SK-N-SH treated with all-trans-retinoic acid at 6 μM for 48 hours (cell line): ENCODE results near the gene CYP24A1.

Experiments used
- ATAC-seq: fragments of 200-7000 bp; cut with Tn5 transposase; 3 replicates; pipeline ENCODE4 v1.9.1; 2020; ENCODE audit warnings: mild to moderate bottlenecking, moderate library complexity
- ARNTL ChIP-seq: fragments of 450-650 bp; formaldehyde crosslinking; IDR thresholded peaks from 2 replicates; pipeline ENCODE4 v1.5.0; 2020; ENCODE audit warnings: low read depth, mild to moderate bottlenecking, moderate library complexity, borderline replicate concordance
- CSDC2 ChIP-seq: fragments of 250-450 bp; sonication (Bioruptor Pico); IDR thresholded peaks from 2 replicates; pipeline ENCODE4 v1.5.0; 2020; ENCODE audit warnings: mild to moderate bottlenecking, moderate library complexity
- CSRNP3 ChIP-seq: fragments of 250-450 bp; sonication (Bioruptor Pico); IDR thresholded peaks from 2 replicates; pipeline ENCODE4 v1.5.1; 2021; ENCODE audit warnings: mild to moderate bottlenecking, moderate library complexity
- ESRRG ChIP-seq: fragments of 250-450 bp; sonication (Bioruptor Pico); IDR thresholded peaks from 2 replicates; pipeline ENCODE4 v1.6.1; 2021; ENCODE audit warnings: mild to moderate bottlenecking
- GLIS3 ChIP-seq: fragments of 250-450 bp; sonication (Bioruptor Pico); IDR thresholded peaks from 2 replicates; pipeline ENCODE4 v1.5.0; 2020; ENCODE audit warnings: mild to moderate bottlenecking, moderate library complexity
- ISL1 ChIP-seq: fragments of 250-450 bp; sonication (Bioruptor Pico); IDR thresholded peaks from 2 replicates; pipeline ENCODE4 v2.1.2; 2022; ENCODE audit warnings: mild to moderate bottlenecking, moderate library complexity
- OSR1 ChIP-seq: fragments of 250-450 bp; sonication (Bioruptor Pico); IDR thresholded peaks from 2 replicates; pipeline ENCODE4 v1.8.0; 2022; ENCODE audit warnings: moderate library complexity, mild to moderate bottlenecking, inconsistent platforms
- POU6F1 ChIP-seq: fragments of 250-450 bp; sonication (Bioruptor Pico); IDR thresholded peaks from 2 replicates; pipeline ENCODE4 v1.8.0; 2021; ENCODE audit warnings: low read depth, mild to moderate bottlenecking, moderate library complexity, borderline replicate concordance
- PPARA ChIP-seq: fragments of 250-450 bp; sonication (Bioruptor Pico); IDR thresholded peaks from 2 replicates; pipeline ENCODE4 v1.5.0; 2020; ENCODE audit warnings: mild to moderate bottlenecking, borderline replicate concordance
- RARB ChIP-seq: fragments of 250-450 bp; sonication (Bioruptor Pico); IDR thresholded peaks from 2 replicates; pipeline ENCODE4 v1.8.0; 2021; ENCODE audit warnings: mild to moderate bottlenecking, moderate library complexity
- SNAI2 ChIP-seq: fragments of 250-450 bp; sonication (Bioruptor Pico); IDR thresholded peaks from 2 replicates; pipeline ENCODE4 v1.5.0; 2020; ENCODE audit warnings: mild to moderate bottlenecking, moderate library complexity
- TOX ChIP-seq: fragments of 250-450 bp; sonication (Bioruptor Pico); IDR thresholded peaks from 2 replicates; pipeline ENCODE4 v1.8.0; 2021; ENCODE audit warnings: mild to moderate bottlenecking, moderate library complexity, borderline replicate concordance
- ZC3H10 ChIP-seq: fragments of 250-450 bp; sonication (Bioruptor Pico); IDR thresholded peaks from 2 replicates; pipeline ENCODE4 v1.5.1; 2021; ENCODE audit warnings: mild to moderate bottlenecking, moderate library complexity
- ZFP30 ChIP-seq: fragments of 450-650 bp; formaldehyde crosslinking; IDR thresholded peaks from 2 replicates; pipeline ENCODE4 v1.5.0; 2022; ENCODE audit warnings: mild to moderate bottlenecking, moderate library complexity
- ZNF565 ChIP-seq: fragments of 450-650 bp; formaldehyde crosslinking; conservative IDR thresholded peaks from 2 replicates; pipeline ENCODE4 v1.5.0; 2020; ENCODE audit warnings: low read depth, mild to moderate bottlenecking, moderate library complexity
- ZNF70 ChIP-seq: fragments of 450-650 bp; formaldehyde crosslinking; IDR thresholded peaks from 2 replicates; pipeline ENCODE4 v1.5.0; 2020; ENCODE audit warnings: mild to moderate bottlenecking, moderate library complexity
- ZNF8 ChIP-seq: fragments of 450-650 bp; formaldehyde crosslinking; IDR thresholded peaks from 2 replicates; pipeline ENCODE4 v1.5.0; 2020; ENCODE audit warnings: mild to moderate bottlenecking, moderate library complexity
- TF ChIP-seq, protein P1 (sequence below): fragments of 250-450 bp; sonication (Bioruptor Pico); IDR thresholded peaks from 2 replicates; pipeline ENCODE4 v1.5.0; 2020; ENCODE audit warnings: mild to moderate bottlenecking, moderate library complexity
- TF ChIP-seq, protein P2 (sequence below): fragments of 250-450 bp; sonication (Bioruptor Pico); IDR thresholded peaks from 2 replicates; pipeline ENCODE4 v1.5.1; 2020; ENCODE audit warnings: low read depth, mild to moderate bottlenecking, moderate library complexity

The CYP24A1 gene

DNA sequence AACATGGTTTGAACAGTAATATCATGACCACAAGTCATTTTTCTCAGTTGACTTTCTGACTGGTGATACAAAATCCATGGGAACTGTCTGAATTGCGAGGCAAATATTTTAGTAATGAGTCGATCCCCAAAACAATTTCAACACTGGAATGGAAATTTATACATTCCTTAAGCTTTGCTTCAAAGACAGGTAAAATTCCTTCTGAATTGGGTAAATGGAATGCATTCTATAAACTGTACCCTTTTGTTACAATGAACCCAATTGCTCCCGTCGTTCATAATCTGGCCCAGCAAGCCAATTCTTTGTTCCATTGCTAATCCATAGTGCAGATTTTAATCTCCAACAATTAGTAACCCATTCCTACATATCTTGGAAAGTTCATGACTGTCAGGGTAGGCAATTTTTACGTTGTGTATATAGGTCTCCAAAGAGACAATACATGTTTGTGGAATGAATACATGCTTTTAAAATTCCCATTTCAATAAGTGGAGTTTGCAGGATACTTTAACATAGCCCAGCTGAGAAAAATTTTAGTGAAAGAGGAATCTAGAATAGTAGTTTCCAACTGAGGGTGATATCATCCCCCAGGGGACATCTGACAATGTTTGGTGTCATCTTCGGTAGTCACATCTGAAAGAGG lies 32.7 kb downstream of the CYP24A1 start:
- peak; percentile 63 for ATAC-seq
- peak; percentile 69 for TF ChIP-seq ISL1 (CRISPR knock-in tag)
- TF ChIP-seq, protein P1, sequence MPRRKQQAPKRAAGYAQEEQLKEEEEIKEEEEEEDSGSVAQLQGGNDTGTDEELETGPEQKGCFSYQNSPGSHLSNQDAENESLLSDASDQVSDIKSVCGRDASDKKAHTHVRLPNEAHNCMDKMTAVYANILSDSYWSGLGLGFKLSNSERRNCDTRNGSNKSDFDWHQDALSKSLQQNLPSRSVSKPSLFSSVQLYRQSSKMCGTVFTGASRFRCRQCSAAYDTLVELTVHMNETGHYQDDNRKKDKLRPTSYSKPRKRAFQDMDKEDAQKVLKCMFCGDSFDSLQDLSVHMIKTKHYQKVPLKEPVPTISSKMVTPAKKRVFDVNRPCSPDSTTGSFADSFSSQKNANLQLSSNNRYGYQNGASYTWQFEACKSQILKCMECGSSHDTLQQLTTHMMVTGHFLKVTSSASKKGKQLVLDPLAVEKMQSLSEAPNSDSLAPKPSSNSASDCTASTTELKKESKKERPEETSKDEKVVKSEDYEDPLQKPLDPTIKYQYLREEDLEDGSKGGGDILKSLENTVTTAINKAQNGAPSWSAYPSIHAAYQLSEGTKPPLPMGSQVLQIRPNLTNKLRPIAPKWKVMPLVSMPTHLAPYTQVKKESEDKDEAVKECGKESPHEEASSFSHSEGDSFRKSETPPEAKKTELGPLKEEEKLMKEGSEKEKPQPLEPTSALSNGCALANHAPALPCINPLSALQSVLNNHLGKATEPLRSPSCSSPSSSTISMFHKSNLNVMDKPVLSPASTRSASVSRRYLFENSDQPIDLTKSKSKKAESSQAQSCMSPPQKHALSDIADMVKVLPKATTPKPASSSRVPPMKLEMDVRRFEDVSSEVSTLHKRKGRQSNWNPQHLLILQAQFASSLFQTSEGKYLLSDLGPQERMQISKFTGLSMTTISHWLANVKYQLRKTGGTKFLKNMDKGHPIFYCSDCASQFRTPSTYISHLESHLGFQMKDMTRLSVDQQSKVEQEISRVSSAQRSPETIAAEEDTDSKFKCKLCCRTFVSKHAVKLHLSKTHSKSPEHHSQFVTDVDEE (CRISPR knock-in tag): no peak
- no peak for TF ChIP-seq TOX (CRISPR knock-in tag)
- TF ChIP-seq ZNF565: no peak
- TF ChIP-seq, protein P2, sequence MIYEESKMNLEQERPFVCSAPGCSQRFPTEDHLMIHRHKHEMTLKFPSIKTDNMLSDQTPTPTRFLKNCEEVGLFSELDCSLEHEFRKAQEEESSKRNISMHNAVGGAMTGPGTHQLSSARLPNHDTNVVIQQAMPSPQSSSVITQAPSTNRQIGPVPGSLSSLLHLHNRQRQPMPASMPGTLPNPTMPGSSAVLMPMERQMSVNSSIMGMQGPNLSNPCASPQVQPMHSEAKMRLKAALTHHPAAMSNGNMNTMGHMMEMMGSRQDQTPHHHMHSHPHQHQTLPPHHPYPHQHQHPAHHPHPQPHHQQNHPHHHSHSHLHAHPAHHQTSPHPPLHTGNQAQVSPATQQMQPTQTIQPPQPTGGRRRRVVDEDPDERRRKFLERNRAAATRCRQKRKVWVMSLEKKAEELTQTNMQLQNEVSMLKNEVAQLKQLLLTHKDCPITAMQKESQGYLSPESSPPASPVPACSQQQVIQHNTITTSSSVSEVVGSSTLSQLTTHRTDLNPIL (CRISPR knock-in tag): peak; percentile 17; the same call in 1 of the 2 replicates
- no peak for TF ChIP-seq ESRRG (CRISPR knock-in tag)
- TF ChIP-seq ZC3H10 (CRISPR knock-in tag): no peak

- ATAC-seq: no peak
- TF ChIP-seq ZNF70 (CRISPR knock-in tag): no peak
- no peak for TF ChIP-seq ARNTL (CRISPR knock-in tag)
- TF ChIP-seq ZFP30 (CRISPR knock-in tag): no peak
- TF ChIP-seq, protein P2 (CRISPR knock-in tag): no peak
- no peak for TF ChIP-seq RARB
- TF ChIP-seq TOX (CRISPR knock-in tag): no peak
- TF ChIP-seq ZNF565: no peak
- TF ChIP-seq CSDC2 (CRISPR knock-in tag): no peak
- TF ChIP-seq ESRRG (CRISPR knock-in tag): no peak
- no peak for TF ChIP-seq OSR1 (CRISPR knock-in tag)
- TF ChIP-seq PPARA (CRISPR knock-in tag): no peak
- TF ChIP-seq GLIS3 (CRISPR knock-in tag): no peak
Measured at GRCh38 chr20:54140486-54140885, 33.3 kb downstream of the CYP24A1 start.

- TF ChIP-seq ZNF70 (CRISPR knock-in tag): no peak
- TF ChIP-seq RARB: no peak
- no peak for TF ChIP-seq ESRRG (CRISPR knock-in tag)
- TF ChIP-seq ISL1 (CRISPR knock-in tag): no peak
- no peak for TF ChIP-seq CSDC2 (CRISPR knock-in tag)
- TF ChIP-seq TOX (CRISPR knock-in tag): no peak
- TF ChIP-seq PPARA (CRISPR knock-in tag): no peak
- no peak for TF ChIP-seq SNAI2 (CRISPR knock-in tag)
- TF ChIP-seq POU6F1: no peak
- TF ChIP-seq CSRNP3: no peak
- TF ChIP-seq ZNF565: no peak
- TF ChIP-seq, protein P2 (CRISPR knock-in tag): no peak
- TF ChIP-seq ZNF8 (CRISPR knock-in tag): no peak
- ATAC-seq: no peak
Measured at GRCh38 chr20:54140067-54140466, 33.7 kb downstream of the CYP24A1 start.
